ENCODE data around the gene RAB6B. TPM values are rescaled to one million over a fixed set of nuclear protein-coding genes. Genes with fewer than 3 reads are reported as not detected.
A peak's percentile ranks its signal among the peaks of the same experiment; 100 is the strongest.

RAB6B gene
- total and polyA plus RNA-seq, 2 of the 8 experiments (the other 6 are each of a cell fraction or from before 2014, with no cell fraction given): 7.9 to 15.6 TPM

DNA sequence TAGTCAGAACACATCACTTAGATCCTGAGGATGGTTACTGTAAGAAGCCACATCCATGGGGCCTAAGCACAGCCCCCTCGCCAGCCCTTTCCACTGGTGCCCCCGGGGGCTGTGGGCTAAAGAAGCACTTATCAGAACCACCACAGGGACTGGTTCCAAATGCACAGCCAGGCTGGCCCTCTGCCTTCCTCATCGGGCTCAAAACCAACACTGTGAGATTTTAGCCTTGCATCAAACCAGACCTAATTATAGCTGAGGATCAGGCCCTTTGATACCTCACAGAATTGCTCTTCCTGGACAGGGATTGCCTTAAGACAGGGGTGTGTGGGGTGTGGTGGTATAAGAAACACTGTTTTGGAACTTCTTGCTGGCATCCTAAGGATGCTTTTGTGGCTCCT lies 66.4 kb downstream of the RAB6B start:
- H3K79me2 ChIP-seq (ENCODE audit: control insufficient read depth in 1 of 2, insufficient read depth in 2 of 2, low read length in 2 of 2): no peaks in the 10 kb centered on the region
- H3K27me3 ChIP-seq (replicated peaks in 1 of 4; ENCODE audit: control insufficient read depth in 3 of 4, extremely low read depth in 1 of 4, insufficient read depth in 3 of 4, low read length in 3 of 4): no peaks in the 10 kb centered on the region
- peaks cover 0 to 1% (median 0%) of the 10 kb centered on the region in 4 experiments; a peak in 1 of 8 replicates for H3K36me3 ChIP-seq (ENCODE audit: control insufficient read depth in 2 of 4, insufficient read depth in 4 of 4, low read length in 3 of 4)
- no peak overlapping the region for H4K5ac ChIP-seq (ENCODE audit: insufficient read length, low read depth, low read length)
- DNase-seq (ENCODE audit: low read depth in 1 of 2, low spot score in 2 of 2): peak in 1 of 2 experiments; percentile 37
- POLR2A ChIA-PET (ENCODE audit: partially characterized antibody): no interaction called here
- no peak overlapping the region for H3K23ac ChIP-seq (ENCODE audit: insufficient read length)
- H3K9ac ChIP-seq (replicated peaks in 1 of 4; ENCODE audit: extremely low read depth in 1 of 4, low read depth in 3 of 4, low read length in 3 of 4): no peak overlapping the region
- H3K14ac ChIP-seq (ENCODE audit: insufficient read length): no peak overlapping the region
- H3K4me3 ChIP-seq (ENCODE audit: extremely low read depth in 1 of 4, insufficient read depth in 2 of 4, low read depth in 3 of 4, low read length in 4 of 4): no peak overlapping the region
- no peak overlapping the region for H2BK12ac ChIP-seq (ENCODE audit: low read depth, low read length)
- WGBS, 2 experiments (ENCODE audit: extremely low coverage in 1 of 2, insufficient coverage in 1 of 2, insufficient read length in 1 of 2, insufficient replicate concordance in 2 of 2, low coverage in 1 of 2, low lambda C conversion rate in 2 of 2, missing lambda C conversion rate in 1 of 2): 90% methylated on average over 3 of the region's 3 CpGs; no CpG with 5 or more reads in 1 of the 2 experiments
- no peaks in the 10 kb centered on the region for H3K79me1 ChIP-seq (ENCODE audit: low read depth, low read length)
- H3K4me1 ChIP-seq (replicated peaks in 1 of 4; ENCODE audit: control insufficient read depth in 3 of 4, insufficient read depth in 4 of 4, low read length in 3 of 4): no peaks in the 10 kb centered on the region
- H2BK20ac ChIP-seq (ENCODE audit: low read length): no peak overlapping the region
- H3K9me3 ChIP-seq (ENCODE audit: insufficient read depth in 2 of 2, low read depth in 1 of 2, low read length in 1 of 2): no peaks in the 10 kb centered on the region
- H2BK120ac ChIP-seq (replicated peaks; ENCODE audit: low read depth, low read length): no peak overlapping the region
- FAIRE-seq: no peak
- H2AK5ac ChIP-seq (ENCODE audit: low read depth, low read length): no peak overlapping the region
- H2BK15ac ChIP-seq (ENCODE audit: low read length): no peak overlapping the region
- TF ChIP-seq RBBP5 (IDR thresholded peaks at IDR 0.05; ENCODE audit: borderline replicate concordance, low read depth, low read length) (no peak), CBX5 (IDR thresholded peaks at IDR 0.05; ENCODE audit: low read depth, low read length) (no peak), NANOG (IDR thresholded peaks at IDR 0.05; ENCODE audit: insufficient read depth, low read depth, low read length, poor library complexity, severe bottlenecking) (no peak), POU5F1 (IDR thresholded peaks at IDR 0.05; ENCODE audit: low read depth, low read length) (no peak)
- H3K18ac ChIP-seq (ENCODE audit: extremely low read depth, low read length): no peak overlapping the region
- no peak overlapping the region for H3K56ac ChIP-seq (replicated peaks; ENCODE audit: insufficient read length, low read depth, low read length)
- no peak overlapping the region for H3K4ac ChIP-seq (replicated peaks; ENCODE audit: insufficient read length, low read depth, low read length)
- H3K27ac ChIP-seq (ENCODE audit: low read depth, low read length): no peak overlapping the region
- no peak overlapping the region for H4K91ac ChIP-seq (replicated peaks; ENCODE audit: insufficient read length, low read length)
- peaks cover 0 to 1% of the 10 kb centered on the region in 2 experiments for H4K20me1 ChIP-seq (replicated peaks in 1 of 2; ENCODE audit: control insufficient read depth in 1 of 2, insufficient read depth in 2 of 2, low read length in 2 of 2)
- H4K8ac ChIP-seq (ENCODE audit: extremely low read depth, insufficient read depth, low read length): no peak overlapping the region
- no peak overlapping the region for H3K4me2 ChIP-seq (ENCODE audit: insufficient read depth in 1 of 2, low read depth in 2 of 2, low read length in 2 of 2)
- H3K23me2 ChIP-seq (ENCODE audit: low read depth, low read length): no peaks in the 10 kb centered on the region
- CTCF ChIA-PET (ENCODE audit: partially characterized antibody): interaction anchor here (1.1 to 7.9 kb wide), 2 partner anchors 11 to 43 kb away, joined by 3 to 75 read pairs; no protein-coding TSS in a partner anchor
- no peak overlapping the region for H2AFZ ChIP-seq (ENCODE audit: low read length)
- no peak overlapping the region for H2BK5ac ChIP-seq (ENCODE audit: low read depth, low read length)

Data from H1 (cell line).